Left ventricle myocardium superior (tissue), 1 donor: ENCODE results near the gene PAPPA2. TPM values are rescaled to one million over a fixed set of nuclear protein-coding genes. Genes with fewer than 3 reads are reported as not detected.
A peak's percentile ranks its signal among the peaks of the same experiment; 100 is the strongest.

Experiments
- ATAC-seq: fragments of 200-7000 bp; cut with Tn5 transposase; one replicate; pipeline ENCODE4 v1.9.1; 2020; ENCODE audit warnings: mild to moderate bottlenecking, moderate library complexity
- DNase-seq: peaks from one replicate; pipeline ENCODE4 v3.0.0-alpha.2; 2020
- intact Hi-C: fragments of 100-400 bp; cut with micrococcal nuclease; formaldehyde crosslinking; loops from one replicate; pipeline ENCODE4 v1.11.0; 2022
- total RNA-seq: library from RNA; stranded (reverse); fragmentation: NEBNext Ultra II Directional; extraction: Animal tissue kit (Norgen Biotek cat#: 25700); gene quantifications from one replicate; pipeline ENCODE4 v1.2.1, GENCODE V29; 2021
- donor health status: DM: no; HTN: yes; CAD: no; lungs with severe emphysema.

Gene PAPPA2
- total RNA-seq, 1 donor from 2014 or later: 0.45 TPM

GRCh38 chr1:176480750-176481149 is 17.8 kb downstream of the PAPPA2 start:
- DNase-seq (no peak), ATAC-seq (no peak)
- intact Hi-C loops: no loop called here

- DNase-seq: no peak
- no peak for ATAC-seq
- intact Hi-C loops: no loop called here
Measured at GRCh38 chr1:176485083-176485482, 22.1 kb downstream of the PAPPA2 start.

- peak; percentile 46 for DNase-seq
- intact Hi-C loops: no loop called here
Measured at GRCh38 chr1:176494436-176494835, 31.5 kb downstream of the PAPPA2 start.

GRCh38 chr1:176499671-176500070 is 36.7 kb downstream of the PAPPA2 start:
- intact Hi-C loops: no loop called here

More at GRCh38 chr1:176494436-176494835, 31.5 kb downstream of the PAPPA2 start:
- peak; percentile 99 for ATAC-seq

GRCh38 chr1:176501599-176501998 is 38.6 kb downstream of the PAPPA2 start:
- no peak for DNase-seq
- intact Hi-C loops: no loop called here
- ATAC-seq: no peak

More at GRCh38 chr1:176499671-176500070, 36.7 kb downstream of the PAPPA2 start:
- DNase-seq (no peak), ATAC-seq (no peak)

GRCh38 chr1:176504848-176505553 is 42.0 kb downstream of the PAPPA2 start:
- no peak for ATAC-seq
- intact Hi-C loops: no loop called here
- no peak for DNase-seq

GRCh38 chr1:176512966-176513365 is 50.0 kb downstream of the PAPPA2 start:
- intact Hi-C loops: no loop called here
- no peak for DNase-seq
- ATAC-seq: no peak

- DNase-seq (no peak), ATAC-seq (peak; percentile 72)
- intact Hi-C loops: no loop called here
Measured at GRCh38 chr1:176515310-176515709, 52.3 kb downstream of the PAPPA2 start.

GRCh38 chr1:176517484-176517883 is 54.5 kb downstream of the PAPPA2 start:
- ATAC-seq (peak; percentile 89), DNase-seq (no peak)

GRCh38 chr1:176521211-176521610 is 58.2 kb downstream of the PAPPA2 start:
- ATAC-seq (no peak), DNase-seq (no peak)
- intact Hi-C loops: no loop called here

More at GRCh38 chr1:176517484-176517883, 54.5 kb downstream of the PAPPA2 start:
- intact Hi-C loops: no loop called here

- ATAC-seq (no peak), DNase-seq (no peak)
- intact Hi-C loops: no loop called here
Measured at GRCh38 chr1:176522310-176522845, 59.4 kb downstream of the PAPPA2 start.

GRCh38 chr1:176529395-176530090 is 66.6 kb downstream of the PAPPA2 start:
- intact Hi-C loops: no loop called here
- no peak for DNase-seq
- no peak for ATAC-seq

- ATAC-seq: no peak
- intact Hi-C loops: no loop called here
Measured at GRCh38 chr1:176531036-176531435, 68.1 kb downstream of the PAPPA2 start.

GRCh38 chr1:176531921-176532897 is 69.2 kb downstream of the PAPPA2 start:
- DNase-seq: no peak
- no peak for ATAC-seq

More at GRCh38 chr1:176531036-176531435, 68.1 kb downstream of the PAPPA2 start:
- DNase-seq: no peak

GRCh38 chr1:176533020-176533419 is 70.0 kb downstream of the PAPPA2 start:
- intact Hi-C loops: no loop called here
- ATAC-seq (no peak), DNase-seq (no peak)

More at GRCh38 chr1:176531921-176532897, 69.2 kb downstream of the PAPPA2 start:
- intact Hi-C loops: no loop called here

- intact Hi-C loops: no loop called here
- ATAC-seq: no peak
- no peak for DNase-seq
Measured at GRCh38 chr1:176536588-176536987, 73.6 kb downstream of the PAPPA2 start.

- DNase-seq (no peak), ATAC-seq (no peak)
- intact Hi-C loops: no loop called here
Measured at GRCh38 chr1:176539018-176539417, 76.0 kb downstream of the PAPPA2 start.

- intact Hi-C loops: no loop called here
- DNase-seq (no peak), ATAC-seq (no peak)
Measured at GRCh38 chr1:176540428-176540827, 77.5 kb downstream of the PAPPA2 start.

- ATAC-seq (no peak), DNase-seq (no peak)
- intact Hi-C loops: no loop called here
Measured at GRCh38 chr1:176541663-176542062, 78.7 kb downstream of the PAPPA2 start.
